ENCODE measurements around the gene STAT6.

STAT6 gene

DNA sequence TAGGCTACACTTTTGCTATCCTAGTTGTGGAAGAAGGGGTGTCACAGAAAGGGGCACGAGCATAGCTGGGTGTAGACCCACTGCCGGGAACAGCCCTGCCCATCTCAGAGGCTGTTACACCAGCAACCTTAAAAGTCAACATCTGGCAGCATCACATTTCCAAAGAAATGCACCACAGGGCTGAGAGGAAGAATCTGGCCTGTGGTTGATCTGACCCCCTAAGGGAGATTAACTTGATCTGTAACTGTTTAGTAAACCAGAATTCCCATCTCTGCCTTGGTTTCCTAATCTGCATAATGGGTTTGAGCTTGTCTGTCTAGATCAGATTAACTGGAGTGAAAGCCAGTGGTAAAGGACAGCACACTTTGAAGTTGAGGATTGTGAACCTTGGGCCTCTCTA lies 34.9 kb upstream of the STAT6 start:
- DNase-seq, result no peak

DNA sequence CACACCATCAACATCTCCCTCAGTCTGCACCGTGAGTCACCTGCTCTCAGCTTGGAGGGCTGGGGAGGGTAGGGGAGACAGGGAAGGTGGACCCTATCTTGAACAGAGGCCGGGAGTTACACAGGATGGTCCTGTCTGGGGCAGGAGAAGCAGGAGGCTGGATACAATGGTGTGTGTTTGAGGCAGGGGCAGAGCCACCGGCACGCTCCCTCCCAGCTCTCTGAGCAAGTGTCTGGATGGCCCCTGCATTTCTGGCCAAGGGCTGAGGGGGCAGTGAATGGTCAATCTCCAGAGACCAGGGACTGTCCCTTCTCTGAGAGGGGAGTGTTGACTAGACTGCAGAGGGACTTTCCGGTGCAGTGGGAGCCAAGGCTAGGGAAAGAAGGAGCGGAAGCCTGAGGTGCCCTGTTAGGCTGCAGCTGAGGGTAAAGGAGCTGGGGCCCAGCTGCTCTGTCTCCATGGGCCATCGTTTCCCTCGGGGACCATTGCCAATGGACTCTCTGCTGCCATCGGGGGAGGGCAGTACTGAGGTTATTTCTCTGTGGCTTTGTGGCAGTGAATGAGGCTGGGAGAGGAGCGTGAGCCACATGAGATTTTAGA lies 34.4 kb upstream of the STAT6 start:
- no peak for DNase-seq

DNA sequence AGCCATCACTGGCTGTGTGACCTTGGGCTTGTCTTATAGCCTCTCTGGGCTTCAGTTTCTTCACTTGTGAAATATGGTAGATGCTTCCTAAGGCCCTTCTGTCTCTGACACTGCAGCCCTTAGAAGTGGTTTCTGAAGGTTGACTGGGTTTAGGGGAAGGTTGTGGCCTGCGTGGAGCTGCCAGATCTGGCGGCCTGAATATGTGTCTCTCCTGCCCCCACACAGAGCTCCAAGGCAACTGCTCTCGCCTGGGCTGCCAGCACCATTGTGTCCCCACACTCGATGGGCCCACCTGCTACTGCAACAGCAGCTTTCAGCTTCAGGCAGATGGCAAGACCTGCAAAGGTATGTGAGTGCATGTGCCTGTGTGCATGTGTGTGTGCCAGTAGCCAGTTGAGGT lies 32.3 kb upstream of the STAT6 start:
- DNase-seq, result no peak

DNA sequence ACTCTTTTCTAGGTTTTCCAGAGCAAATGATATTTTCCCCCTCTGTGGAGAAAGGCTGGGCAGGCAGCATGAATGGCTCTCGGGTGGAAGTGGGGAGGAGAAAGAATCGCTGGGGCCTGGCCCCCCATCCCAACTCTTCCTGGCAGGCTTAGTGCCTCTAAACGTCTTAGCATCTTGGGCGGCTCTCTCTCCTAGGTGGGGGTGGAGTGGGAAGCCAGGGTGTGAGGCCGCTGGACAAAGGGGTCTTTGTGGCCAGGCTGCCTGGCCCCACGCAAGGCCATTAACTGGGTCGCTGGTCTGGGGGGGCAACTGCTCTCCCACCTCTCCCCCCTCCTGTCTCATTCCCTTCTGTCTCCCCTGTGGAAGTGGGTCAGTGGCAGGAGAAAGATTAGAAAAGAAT lies 31.6 kb upstream of the STAT6 start:
- no peak for DNase-seq

DNA sequence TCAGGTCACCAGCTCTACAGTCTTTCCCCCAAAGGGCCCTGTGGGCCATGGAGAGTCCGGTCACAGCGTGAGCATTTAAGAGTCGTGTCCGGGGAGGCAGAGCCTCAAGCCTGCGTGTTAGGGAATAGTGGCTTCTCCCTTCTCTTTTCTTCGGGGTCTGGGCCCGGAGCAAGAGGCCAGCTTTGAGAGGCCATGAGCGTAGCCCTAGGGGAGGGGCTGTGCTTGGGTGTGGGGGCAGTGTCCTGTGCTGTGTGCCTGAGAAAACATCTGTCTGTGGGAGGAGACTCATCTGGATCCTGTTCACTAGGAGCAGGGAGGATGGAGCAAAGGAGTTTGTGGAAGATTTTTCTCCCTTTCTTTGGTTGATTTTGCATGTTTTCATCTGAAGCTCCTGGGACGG lies 31.0 kb upstream of the STAT6 start:
- DNase-seq, result no peak

DNA sequence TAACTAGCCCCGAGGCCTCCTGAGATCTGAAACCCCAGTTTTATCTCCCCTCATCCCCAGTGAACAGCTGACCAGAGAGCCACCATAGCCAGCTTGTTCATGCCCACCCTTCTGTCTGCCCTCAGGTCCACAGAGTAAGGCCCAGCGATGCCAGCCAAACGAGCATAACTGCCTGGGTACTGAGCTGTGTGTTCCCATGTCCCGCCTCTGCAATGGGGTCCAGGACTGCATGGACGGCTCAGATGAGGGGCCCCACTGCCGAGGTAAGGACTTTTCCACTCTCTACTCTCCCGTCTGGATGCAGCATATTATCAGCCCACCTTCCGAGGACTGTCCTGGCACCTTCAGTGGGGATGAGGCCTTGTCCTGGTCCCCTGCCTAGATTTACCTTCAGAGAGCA lies 30.1 kb upstream of the STAT6 start:
- DNase-seq, result no peak

DNA sequence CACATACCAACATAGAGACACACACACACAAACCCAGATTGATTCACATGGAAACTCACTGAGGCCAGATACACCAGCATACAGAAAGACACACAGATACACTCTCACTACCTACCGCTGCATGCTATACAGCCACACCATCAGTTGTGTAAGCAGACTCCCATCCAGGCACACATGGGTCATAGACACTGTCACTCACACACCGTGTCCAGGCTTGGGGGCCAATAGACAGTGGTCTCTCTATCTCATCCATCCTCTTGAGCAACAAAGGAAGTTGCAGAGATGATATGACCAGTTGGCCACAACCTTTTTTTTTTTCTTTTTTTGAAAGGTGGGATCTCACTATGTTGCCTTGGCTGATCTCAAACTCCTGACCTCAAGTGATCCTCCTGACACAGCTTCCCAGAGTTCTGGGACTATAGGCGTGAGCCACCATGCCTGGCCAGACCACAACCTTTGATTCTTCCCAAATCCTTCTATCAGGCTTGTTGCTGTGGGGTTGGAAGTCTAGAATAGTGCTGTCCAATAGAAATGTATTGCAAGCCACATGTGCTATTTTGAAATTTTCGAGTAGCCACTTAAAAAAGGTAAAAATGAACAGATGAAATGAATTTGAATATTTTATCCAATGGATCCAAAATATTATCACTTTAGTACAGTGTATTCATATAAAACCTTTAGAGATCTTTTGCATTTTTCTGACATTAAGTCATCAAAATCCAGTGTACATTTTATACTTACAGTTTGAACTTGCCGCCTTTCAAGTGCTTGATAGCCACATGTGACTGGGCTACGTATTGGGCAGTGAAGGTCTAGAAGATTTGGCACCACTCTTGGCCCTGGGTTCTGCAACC lies 28.9 kb upstream of the STAT6 start:
- DNase-seq, result no peak

DNA sequence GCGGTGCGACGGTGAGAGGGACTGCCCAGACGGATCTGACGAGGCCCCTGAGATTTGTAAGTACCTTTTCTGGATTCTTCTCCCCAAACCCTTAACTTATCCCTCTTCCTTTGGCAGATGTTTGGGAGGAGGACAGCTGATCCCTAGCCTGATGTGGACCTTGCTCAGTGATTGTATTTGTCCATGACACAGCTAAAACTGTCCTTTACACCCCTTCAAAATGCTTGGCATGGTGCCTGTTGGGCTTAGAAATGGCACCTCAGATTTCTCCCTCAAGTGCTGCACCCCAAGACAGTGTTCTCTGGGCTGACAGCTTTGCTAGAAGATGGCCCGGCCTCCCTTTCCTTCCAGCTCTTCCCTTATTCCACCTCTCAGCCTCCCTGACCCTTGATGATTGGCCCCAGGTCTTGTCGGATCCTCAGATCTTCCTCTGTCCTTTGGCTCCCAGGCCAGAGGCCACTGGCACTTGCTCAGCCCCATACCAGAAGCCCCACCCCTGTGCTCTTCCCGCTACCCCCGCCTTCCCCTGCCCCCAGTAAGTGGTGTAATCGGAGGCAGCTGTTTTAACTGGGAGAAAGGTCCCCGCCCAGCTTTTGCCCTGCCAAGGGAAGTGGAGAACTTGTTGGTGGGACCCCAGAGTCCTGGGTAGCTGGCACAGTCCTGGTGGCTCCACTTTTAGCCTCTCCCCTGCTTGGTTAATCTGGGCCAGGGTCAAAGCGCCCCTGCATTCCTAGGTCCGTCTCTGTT lies 27.5 kb upstream of the STAT6 start:
- no peak for DNase-seq

DNA sequence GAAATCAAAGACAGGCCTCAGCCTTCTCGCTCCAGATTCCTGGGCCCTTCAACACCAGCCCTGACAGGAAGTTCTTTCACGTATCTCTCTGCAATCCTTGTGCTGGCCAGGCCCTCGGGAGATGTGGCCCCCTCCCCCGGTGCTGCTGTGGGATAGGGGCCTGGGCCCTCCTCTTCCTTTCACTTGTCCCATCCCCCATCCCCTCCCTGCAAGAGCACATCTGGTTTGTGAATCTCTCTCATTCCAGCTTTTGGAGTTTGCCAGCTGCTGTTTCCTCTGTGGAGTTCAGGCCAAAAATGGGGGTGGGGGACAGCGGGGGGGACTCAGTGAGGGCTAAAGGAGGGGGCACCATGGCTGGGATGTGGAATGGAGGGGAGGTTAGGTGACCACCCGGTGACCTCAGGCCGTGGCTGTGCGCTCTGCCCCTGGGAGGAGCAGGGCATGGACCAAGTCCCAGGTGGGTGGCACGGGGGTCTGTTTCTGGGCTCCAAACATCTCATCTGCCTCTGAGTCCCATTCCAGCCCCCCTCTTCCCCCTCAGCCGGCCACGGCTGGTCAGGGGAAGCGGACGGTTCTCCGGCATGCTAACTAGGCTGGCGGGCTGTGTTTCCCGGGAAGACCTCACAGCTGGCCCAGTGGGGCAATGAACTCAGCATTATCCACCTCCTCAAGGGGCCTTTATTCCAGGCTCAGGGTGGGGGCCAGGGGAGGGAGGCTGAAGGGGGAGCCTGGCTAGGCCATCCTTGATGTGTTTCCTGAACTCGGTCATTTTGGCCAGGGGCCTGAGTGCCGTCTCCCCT lies 24.6 kb upstream of the STAT6 start:
- no peak for DNase-seq

DNA sequence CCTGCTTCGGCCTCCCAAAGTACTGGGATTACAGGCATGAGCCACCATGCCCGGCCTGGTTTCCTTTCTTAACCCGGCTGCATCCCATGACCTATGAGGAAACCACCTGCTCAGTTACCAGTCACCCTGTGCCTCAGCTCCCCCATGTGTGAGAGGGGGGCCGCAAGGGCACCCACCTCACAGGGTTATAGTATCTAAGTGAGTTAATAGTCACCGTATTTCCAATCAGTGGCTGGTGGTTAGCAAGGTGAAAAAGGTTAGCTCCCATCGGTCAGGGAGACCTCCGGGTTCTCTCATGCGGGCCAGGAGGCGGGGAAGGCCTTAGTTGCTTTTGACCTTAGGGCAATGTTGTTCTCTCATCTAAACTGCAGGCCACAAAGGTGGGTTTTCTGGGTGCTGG lies 23.8 kb upstream of the STAT6 start:
- no peak for DNase-seq

DNA sequence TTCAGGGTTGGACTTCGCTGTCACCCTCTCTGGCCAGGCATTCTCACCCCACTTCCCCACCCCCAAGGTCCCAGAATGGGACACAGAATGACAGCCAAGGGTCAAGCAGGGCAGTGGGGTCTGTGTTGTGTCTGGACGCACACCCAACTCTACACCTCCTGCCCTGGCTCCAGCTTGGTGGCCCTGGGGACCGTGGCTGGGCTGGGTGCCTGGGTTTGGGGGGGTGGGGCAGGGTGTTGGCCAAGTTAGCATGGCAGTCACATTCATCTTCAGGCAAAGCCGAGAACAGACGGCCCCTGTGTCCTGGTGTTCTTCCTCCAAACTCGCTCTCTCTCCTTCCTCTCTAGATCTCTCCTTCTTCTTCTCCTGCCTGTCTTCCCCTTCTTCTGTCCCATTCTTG lies 22.8 kb upstream of the STAT6 start:
- no peak for DNase-seq

DNA sequence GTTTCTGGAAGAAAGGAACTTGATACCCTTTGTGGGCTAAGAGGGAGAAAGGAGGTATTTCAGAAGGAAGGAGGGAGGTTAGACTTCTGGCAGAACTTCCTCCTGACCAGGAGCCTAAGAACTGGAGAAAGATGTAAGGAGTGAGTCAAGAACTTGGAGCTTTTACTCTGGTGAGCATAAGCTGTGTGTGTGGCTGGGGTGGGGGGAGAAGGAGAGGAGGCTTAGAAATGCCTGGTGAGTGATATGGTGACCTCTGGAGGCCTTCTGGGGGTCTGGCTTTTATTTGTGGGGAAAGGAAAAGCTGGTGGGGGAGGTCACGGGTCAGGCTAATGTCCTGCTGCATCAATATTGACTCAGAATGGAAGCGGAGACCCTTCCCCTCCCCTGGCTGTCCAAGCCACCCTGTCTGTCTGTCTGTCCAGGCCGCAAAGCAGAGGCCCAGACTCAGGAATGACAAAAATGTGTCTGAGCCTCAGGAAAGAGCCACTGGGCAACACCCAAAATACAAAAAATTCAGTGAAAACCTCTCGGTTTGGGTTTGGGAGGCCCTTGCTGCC lies 21.9 kb upstream of the STAT6 start:
- no peak for DNase-seq

DNA sequence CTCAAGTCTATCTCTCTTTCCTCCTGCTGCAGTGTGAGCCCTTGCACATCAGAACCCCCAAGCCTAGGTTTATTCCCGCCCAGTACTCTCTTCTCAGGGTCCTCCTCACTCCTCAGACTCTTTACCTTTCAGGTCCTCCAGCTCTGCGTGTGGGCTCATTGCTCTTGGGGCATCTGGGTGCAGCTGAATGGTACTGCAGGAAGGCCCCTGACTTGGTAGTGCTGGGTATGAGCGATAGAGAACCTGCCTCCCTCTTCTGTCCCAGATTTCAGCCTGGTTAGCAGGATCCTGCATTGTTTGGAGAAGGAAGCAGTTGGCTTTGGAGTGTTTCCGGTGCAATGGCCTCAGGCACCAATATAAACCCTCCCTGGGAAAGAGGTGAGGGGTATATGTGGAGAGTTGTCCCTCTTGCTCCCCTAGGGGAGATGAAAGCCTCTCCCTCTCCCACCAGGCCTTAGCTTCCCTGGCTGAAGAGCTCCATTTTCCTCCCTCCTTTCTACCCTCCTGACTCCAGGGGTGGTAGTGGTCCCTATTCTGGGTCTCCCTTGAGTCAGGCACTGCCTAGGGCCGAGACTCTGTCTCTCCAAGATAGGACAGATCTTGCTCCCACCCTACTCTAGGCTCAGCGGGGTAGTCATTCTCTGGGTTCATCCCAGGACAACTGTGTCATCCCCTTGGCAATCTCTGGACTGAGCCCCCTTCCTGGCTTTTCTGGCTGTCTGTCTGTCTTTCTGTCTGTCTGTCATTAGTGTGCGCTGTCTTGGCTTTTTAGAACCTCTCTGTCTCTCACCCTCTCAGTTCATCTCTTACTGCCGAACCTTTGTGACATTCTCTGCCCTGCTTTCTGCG lies 21.0 kb upstream of the STAT6 start:
- DNase-seq, result no peak

DNA sequence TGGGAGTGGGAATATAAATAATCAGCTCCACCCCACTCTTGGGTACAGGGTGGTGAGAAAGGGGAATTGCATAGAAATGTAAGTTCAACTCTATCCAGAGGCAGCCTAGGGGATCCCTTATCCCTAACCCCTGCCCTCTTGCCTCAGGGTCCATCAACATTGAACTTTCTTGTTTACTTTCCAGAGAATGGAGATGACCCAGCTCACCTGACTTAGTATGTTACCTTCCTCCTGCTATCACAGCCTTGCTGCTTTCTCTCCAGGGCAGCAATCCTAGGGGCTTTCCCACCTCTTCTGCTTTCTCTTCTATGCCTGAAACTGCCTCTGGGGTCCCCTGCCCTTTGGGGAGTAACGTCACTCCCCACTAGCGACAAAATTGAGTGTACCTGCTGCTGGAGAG lies 19.8 kb upstream of the STAT6 start:
- DNase-seq, result no peak

DNA sequence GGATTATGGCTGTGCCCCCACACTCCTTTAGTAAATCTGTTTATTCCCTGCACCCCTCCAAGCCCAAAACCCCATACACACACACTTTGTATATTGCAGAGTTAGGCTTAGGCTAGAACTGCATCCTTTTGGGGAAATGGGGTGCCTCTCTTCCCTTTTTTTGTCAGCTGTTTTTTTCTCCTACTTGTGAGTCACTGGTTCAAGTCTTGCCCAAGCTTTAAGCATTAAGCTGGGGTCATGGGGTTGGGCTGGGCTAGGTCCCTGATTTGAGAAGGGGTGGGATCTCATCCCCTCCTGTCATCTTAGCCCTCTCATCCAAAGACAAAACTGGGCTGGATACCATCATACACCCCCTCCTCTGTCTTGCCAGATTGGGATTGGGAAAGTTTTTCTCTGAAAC lies 18.7 kb upstream of the STAT6 start:
- DNase-seq, result no peak

DNA sequence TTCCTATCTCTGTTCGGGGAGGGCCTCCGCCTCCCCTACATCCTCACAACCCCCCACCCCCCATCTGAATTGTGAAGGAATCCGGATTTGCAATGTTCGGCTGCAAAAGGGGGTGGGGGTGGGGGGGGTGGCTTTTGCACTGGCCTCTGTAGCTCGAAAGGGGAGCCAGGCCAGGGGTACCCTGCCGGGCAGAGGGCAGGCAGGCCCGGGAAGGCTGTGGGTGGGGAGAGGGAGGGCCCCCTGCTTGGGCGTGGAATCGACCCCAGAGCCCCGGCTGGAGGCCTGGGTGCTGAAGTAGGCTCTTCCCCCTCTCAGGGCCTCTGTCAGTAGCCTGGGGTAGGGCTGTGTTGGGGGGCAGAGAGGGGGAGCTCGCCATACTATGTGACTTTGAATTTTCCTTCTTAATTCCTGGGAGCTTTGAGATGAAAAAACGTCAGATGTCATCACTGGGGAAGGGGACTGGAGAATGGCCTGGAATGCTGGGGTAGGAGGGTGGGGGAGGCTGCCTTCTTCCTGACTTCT lies 18.2 kb upstream of the STAT6 start:
- no peak for DNase-seq

DNA sequence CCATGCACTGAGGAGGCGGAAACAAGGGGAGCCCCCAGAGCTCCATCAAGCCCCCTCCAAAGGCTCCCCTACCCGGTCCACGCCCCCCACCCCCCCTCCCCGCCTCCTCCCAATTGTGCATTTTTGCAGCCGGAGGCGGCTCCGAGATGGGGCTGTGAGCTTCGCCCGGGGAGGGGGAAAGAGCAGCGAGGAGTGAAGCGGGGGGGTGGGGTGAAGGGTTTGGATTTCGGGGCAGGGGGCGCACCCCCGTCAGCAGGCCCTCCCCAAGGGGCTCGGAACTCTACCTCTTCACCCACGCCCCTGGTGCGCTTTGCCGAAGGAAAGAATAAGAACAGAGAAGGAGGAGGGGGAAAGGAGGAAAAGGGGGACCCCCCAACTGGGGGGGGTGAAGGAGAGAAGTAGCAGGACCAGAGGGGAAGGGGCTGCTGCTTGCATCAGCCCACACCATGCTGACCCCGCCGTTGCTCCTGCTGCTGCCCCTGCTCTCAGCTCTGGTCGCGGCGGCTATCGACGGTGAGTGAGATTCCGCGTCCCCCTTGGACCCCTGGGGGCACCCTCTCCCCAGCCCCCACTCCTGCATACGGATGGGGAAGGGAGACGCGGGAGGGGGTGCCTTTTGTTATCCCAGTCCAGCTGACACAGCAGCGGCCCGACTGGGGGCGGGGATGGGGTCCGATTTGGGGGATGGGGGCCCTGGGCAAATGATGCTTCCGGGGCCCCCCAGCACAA lies 17.5 kb upstream of the STAT6 start:
- DNase-seq, result no peak

DNA sequence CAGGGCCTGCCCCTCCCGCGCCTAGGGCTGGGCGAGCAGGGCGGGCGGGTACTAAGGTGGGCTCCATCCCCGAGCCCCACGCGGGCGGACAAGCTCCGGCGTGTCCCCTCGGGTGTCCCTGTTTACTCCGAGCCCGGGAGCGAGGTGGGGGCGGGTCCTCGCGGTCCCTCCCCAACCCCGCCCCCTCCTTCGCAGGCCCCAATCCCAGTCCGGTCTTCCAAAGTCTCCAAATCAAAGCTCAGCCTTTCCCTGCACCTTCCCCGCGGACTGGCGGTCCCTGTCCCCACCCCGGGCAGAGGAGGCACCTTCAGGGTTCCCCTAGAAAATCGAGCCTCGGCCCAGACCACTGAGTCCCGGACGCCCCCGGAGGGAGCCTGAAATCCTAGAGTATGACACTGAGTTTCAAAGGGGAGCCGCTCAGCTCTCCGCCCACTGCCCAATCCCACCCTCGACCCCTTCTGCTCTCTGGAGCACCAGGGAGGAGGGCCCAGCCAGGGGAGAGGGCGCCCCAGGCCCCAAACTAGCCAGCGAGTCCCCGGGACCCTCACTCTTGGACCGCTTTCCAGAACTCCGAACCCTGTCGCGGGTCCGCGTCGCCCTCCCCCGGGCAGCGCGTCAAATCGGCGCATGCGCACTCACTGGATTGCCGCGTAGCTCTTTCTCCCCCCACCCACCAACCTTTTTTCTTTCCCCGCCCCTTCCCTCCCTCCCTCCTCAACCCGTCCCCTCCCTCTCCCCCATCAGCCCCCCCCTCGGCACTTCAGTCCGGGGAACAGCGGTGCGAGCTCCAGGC lies 16.8 kb upstream of the STAT6 start, which contains the start of gene LRP1:
Gene LRP1 (plus strand): TSS at position 758 of the 793 bp plus-strand sequence. CDS start 482 bp downstream, outside the sequence.
- DNase-seq, result peak; percentile 76

DNA sequence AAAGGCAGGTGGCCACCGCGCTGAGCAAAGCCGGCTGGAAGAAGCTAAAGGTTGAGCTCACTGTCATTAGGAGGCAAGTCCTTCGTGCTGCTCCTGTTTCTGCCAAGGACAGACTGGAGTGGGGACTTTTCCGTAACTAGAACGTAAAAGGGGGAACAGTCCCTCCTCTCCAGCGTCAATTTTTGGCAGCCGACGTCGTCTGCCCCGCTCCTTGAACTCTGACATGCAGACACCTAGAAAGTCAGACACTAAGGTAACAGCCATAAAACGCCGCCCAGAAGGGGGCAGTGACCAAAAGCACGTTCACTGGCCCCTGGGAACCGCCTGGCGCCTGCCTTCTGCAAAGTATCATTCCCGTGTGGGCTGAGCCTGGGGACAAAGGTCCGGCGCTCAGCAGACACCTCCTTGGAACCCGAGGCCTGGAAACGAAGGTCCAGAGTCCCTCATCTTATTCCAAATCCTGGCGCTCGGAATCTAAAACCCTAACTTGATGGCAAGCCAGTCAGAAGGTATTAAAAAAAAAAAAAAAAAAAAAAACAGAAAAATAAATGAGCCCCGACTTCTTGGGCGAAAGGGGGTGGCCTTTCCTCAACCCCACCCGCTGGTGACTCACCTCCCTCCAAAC lies 16.1 kb upstream of the STAT6 start:
- peak; percentile 62 for DNase-seq
